Prostate gland (tissue), 2 donors: Measurements from ENCODE around the gene RAPH1.

Experiments used
- POLR2A ChIP-seq: fragments of 450-650 bp; IDR thresholded peaks from one replicate; pipeline ENCODE4 v1.6.1; 2016; ENCODE audit warnings: antibody characterized with exemption, mild to moderate bottlenecking
- TF ChIP-seq, protein P1 (sequence below), 4 experiments: fragments of 200-600 bp in 2 of 4; fragments of 450-650 bp in 2 of 4; sonication (generic) in 2 of 4; IDR thresholded peaks; 1 replicate in 3 of 4; 2 replicates in 1 of 4; pipeline ENCODE4 v1.5.1; 2016 to 2019; ENCODE audit warnings: antibody characterized with exemption in 4 of 4, mild to moderate bottlenecking in 2 of 4, moderate library complexity in 2 of 4

DNA sequence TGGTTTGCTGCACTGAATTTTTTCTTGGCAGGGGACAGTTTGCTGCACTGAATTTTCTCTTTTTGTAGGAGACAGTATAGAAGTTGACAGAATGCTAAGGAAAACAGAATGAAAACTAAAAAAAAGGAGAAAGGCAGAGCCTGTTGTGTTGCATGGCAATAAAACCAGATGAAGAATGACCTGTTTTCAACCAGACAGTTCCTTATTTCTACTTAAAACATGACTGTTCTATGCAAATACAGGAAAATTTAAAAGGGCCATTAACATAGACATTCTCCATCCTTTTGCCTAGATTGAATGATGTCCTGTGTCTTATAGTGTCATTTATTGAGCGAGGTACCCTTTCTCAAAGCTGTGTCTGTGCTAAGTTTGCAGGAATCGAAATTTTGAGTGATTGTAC, 173.6 kb downstream of the RAPH1 start:
- no peak for TF ChIP-seq POLR2A
- TF ChIP-seq, protein P1, sequence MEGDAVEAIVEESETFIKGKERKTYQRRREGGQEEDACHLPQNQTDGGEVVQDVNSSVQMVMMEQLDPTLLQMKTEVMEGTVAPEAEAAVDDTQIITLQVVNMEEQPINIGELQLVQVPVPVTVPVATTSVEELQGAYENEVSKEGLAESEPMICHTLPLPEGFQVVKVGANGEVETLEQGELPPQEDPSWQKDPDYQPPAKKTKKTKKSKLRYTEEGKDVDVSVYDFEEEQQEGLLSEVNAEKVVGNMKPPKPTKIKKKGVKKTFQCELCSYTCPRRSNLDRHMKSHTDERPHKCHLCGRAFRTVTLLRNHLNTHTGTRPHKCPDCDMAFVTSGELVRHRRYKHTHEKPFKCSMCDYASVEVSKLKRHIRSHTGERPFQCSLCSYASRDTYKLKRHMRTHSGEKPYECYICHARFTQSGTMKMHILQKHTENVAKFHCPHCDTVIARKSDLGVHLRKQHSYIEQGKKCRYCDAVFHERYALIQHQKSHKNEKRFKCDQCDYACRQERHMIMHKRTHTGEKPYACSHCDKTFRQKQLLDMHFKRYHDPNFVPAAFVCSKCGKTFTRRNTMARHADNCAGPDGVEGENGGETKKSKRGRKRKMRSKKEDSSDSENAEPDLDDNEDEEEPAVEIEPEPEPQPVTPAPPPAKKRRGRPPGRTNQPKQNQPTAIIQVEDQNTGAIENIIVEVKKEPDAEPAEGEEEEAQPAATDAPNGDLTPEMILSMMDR (IDR thresholded peaks at IDR 0.05): no peak
